ENCODE measurements around the gene CFAP53.

DNA sequence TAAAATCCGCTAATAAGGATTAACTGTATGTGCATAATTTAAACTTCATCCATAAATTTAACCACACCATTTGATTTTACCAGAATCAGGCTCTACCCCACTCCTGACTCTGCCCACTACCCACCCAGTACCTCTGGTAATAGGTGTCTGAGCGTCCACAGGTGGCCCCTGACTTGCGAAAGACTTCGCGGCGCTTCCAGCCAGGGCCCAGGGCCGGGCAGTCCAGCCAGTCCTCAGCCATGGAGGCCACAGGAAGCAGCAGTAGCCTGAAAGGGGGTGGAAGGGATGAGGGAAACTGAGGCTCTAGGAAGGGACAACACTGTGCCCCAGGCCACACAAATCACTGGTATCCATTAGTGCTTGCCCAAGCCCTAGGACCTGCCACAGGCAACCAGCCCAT is 13.5 kb upstream of the CFAP53 start:
- TF ChIP-seq, protein P1, sequence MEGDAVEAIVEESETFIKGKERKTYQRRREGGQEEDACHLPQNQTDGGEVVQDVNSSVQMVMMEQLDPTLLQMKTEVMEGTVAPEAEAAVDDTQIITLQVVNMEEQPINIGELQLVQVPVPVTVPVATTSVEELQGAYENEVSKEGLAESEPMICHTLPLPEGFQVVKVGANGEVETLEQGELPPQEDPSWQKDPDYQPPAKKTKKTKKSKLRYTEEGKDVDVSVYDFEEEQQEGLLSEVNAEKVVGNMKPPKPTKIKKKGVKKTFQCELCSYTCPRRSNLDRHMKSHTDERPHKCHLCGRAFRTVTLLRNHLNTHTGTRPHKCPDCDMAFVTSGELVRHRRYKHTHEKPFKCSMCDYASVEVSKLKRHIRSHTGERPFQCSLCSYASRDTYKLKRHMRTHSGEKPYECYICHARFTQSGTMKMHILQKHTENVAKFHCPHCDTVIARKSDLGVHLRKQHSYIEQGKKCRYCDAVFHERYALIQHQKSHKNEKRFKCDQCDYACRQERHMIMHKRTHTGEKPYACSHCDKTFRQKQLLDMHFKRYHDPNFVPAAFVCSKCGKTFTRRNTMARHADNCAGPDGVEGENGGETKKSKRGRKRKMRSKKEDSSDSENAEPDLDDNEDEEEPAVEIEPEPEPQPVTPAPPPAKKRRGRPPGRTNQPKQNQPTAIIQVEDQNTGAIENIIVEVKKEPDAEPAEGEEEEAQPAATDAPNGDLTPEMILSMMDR (conservative IDR thresholded peaks at IDR 0.05; ENCODE audit: low read depth, low read length): no peak
- TF ChIP-seq EZH2 (IDR thresholded peaks at IDR 0.05; ENCODE audit: borderline replicate concordance, low read depth, low read length, poor library complexity, severe bottlenecking): no peak
